Measurements from ENCODE around the gene OSBPL9. TPM values are rescaled to one million over a fixed set of nuclear protein-coding genes. Genes with fewer than 3 reads are reported as not detected.

Gene OSBPL9
- total and polyA plus RNA-seq, 9 of the 15 experiments (the other 6 are each of a cell fraction or from before 2014, with no cell fraction given): 43.9 to 217 (median 170) TPM

DNA sequence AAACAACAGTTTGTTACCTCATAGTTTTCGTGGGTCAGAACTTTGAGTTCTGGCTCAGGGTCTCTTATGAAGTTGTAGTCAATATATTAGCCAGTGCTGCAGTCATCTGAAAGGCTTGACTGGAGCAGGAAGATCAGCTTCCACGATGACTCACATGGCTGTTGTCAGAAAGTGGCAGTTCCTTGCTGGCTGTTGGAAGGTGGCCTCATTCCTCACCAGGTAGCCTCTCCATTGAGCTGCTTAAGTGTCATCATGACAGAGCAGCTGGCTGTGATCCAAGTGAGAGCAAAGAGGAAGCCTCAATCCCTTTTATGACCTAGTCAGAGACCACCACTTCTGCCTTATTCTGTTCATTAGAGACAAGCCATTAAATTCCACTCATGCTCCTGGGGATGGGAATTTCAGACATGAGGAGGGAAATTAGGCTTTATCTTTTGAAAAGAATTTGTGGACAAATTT is 5.6 kb downstream of the OSBPL9 start (continued):
- TF ChIP-seq NBN (IDR thresholded peaks at IDR 0.05; ENCODE audit: low read depth) (peak; percentile 77), FOXK2 (conservative IDR thresholded peaks at IDR 0.05 in 1 of 2, IDR thresholded peaks at IDR 0.05 in 1 of 2; ENCODE audit: low read depth in 2 of 2) (peak; percentile 62 to 81), TRIM28 (IDR thresholded peaks at IDR 0.05) (0 out of 2 replicates have a peak, but pooled peaks have one; percentile 54), PHB (CRISPR knock-in tag; IDR thresholded peaks at IDR 0.05) (no peak), ZBTB40 (IDR thresholded peaks at IDR 0.05) (no peak), ZBTB40 (CRISPR knock-in tag; IDR thresholded peaks at IDR 0.05) (no peak), POLR2AphosphoS5 (IDR thresholded peaks at IDR 0.05; ENCODE audit: control insufficient read depth, insufficient read depth, low read depth, low read length) (peak; percentile 68), LEF1 (IDR thresholded peaks at IDR 0.05) (peak; percentile 79), ZNF263 (CRISPR knock-in tag; IDR thresholded peaks at IDR 0.05; ENCODE audit: borderline replicate concordance) (no peak), SMARCE1 (IDR thresholded peaks at IDR 0.05) (peak; percentile 91), SPI1 (IDR thresholded peaks at IDR 0.05; ENCODE audit: borderline replicate concordance, low read depth, low read length) (peak; percentile 91)
